ENCODE results near the gene TRMT112.
A peak's percentile ranks its signal among the peaks of the same experiment; 100 is the strongest.

Gene TRMT112

DNA sequence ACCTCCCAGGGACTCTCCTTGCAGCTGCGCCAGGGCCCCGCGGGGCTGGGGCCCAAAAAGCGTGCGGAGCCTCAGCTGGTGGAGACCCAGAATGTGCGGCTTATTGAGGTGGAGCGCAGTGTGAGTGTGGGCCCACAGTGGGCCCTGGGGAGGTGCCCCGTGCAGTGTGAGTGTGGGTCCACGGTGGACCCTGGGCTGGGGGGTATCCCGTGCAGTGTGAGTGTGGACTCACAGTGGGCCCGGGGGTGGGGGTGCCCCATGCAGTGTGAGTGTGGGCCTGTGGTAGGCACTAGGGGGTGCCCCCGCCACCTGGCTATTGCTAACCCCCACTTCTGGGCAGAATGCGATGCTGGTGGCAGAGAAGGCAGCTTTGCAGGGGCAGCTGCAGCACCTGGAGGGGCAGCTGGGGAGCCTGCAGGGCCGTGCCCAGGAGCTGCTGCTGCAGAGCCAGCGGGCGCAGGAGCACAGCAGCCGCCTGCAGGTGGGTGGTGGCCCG is 33.8 kb upstream of the TRMT112 start:
- no peak for DNase-seq (ENCODE audit: low read depth in 3 of 3)

DNA sequence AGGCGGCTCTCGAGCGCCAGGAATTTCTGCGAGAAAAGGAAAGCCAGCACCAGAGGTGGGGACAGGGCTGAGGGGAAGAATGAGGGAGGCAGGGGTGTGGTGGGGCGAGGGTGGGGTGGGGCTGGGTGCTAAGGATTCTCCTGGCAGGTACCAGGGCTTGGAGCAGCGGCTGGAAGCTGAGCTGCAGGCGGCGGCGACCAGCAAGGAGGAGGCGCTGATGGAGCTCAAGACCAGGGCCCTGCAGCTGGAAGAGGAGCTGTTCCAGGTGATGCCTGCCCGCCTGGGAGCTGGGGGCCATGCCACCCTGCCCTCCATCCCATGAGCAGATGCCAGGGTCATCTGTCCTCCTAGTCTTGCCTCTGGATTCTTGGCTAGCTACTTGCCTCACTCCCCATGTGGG is 32.0 kb upstream of the TRMT112 start:
- DNase-seq (ENCODE audit: low read depth in 3 of 3): no peak

- no peak for DNase-seq (ENCODE audit: low read depth in 3 of 3)
Measured at GRCh38 chr11:64349025-64349387, 31.6 kb upstream of the TRMT112 start.

GRCh38 chr11:64348383-64349024 is 31.1 kb upstream of the TRMT112 start:
- DNase-seq (ENCODE audit: low read depth in 3 of 3): no peak

- no peak for DNase-seq (ENCODE audit: low read depth in 3 of 3)
Measured at GRCh38 chr11:64347193-64347867, 30.0 kb upstream of the TRMT112 start.

GRCh38 chr11:64344787-64345186 is 27.4 kb upstream of the TRMT112 start:
- no peak for DNase-seq (ENCODE audit: low read depth in 3 of 3)

- DNase-seq (ENCODE audit: low read depth in 3 of 3): no peak
Measured at GRCh38 chr11:64343767-64344559, 26.6 kb upstream of the TRMT112 start.

GRCh38 chr11:64342869-64343745 is 25.7 kb upstream of the TRMT112 start:
- no peak for DNase-seq (ENCODE audit: low read depth in 3 of 3)

GRCh38 chr11:64341851-64342791 is 24.8 kb upstream of the TRMT112 start:
- peak; percentile 79 to 82 (median 80) for DNase-seq (ENCODE audit: low read depth in 3 of 3)

- DNase-seq (ENCODE audit: low read depth in 3 of 3): no peak
Measured at GRCh38 chr11:64341429-64341828, 24.1 kb upstream of the TRMT112 start.

DNA sequence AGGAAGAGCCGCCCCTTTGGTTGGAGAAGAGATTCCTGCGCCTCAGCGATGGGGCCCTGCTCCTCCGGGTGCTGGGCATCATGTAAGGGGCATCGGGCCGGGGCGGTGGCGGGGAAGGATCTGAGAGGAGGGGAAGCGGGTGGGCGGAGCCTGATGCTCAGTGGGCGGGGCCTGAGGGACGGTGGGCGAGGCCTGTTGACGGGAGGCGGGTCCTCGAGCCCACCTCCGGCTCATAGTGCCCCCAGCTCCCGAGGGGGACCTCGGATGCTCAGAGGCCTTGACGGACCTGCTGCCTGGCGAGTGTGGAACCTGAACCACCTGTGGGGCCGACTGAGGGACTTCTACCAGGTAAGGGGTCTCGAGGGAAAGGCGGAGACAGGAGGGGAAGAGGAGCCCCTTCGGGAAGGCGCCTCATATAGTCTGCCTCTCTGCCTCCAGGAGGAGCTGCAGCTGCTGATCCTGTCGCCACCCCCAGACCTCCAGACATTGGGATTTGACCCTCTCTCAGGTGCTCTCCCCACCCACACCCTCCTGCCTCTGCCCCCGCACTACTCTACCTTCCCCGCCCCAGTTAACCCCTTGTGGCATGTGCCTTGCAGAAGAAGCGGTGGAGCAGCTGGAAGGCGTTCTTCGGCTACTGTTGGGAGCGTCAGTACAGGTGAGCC is 23.4 kb upstream of the TRMT112 start:
- DNase-seq (ENCODE audit: low read depth in 3 of 3): peak; percentile 63 to 70 (median 67)

- DNase-seq (ENCODE audit: low read depth in 3 of 3): peak; percentile 59 to 74 (median 62)
Measured at GRCh38 chr11:64339754-64340408, 22.5 kb upstream of the TRMT112 start, which contains the start of gene CCDC88B. TSS of gene CCDC88B (plus strand) at chr11:64340204. CDS start at chr11:64340267, 63 bp downstream.

DNA sequence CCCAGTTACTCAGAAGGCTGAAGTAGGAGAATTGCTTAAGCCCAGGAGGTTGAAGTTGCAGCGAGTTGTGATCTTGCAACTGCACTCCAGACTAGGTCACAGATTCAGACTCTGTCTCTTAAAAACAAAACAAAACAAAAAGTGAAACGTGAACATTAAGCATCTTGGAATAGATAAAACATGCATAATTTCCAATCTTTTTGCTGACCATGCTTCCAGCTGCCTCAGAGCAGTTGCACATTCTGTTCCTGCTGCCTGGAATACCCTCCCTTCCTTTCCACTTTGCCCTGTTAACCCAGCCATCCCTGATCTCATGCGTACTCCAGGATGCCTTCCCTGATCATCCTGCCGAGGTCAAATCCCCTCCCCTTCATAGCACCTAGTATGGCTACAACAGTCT is 21.9 kb upstream of the TRMT112 start:
- DNase-seq (ENCODE audit: low read depth in 3 of 3): no peak

DNA sequence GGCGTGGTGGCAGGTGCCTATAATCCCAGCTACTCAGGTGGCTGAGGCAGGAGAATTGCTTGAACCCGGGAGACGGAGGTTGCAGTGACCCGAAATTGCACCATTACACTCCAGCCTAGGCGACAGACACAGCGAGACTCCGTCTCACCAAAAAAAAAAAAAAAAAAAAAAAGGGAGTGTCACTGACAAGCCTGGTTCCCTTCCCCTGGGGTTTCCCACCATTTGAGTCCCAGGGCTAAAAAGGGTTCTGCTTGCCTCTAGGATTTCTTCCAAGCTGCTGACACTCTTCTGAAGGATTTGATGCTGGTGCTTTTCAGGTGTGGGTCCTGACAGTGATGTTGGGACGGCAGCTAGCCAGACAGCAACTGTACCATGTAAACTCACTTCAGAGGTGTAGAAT is 21.4 kb upstream of the TRMT112 start:
- DNase-seq (ENCODE audit: low read depth in 3 of 3): no peak

DNA sequence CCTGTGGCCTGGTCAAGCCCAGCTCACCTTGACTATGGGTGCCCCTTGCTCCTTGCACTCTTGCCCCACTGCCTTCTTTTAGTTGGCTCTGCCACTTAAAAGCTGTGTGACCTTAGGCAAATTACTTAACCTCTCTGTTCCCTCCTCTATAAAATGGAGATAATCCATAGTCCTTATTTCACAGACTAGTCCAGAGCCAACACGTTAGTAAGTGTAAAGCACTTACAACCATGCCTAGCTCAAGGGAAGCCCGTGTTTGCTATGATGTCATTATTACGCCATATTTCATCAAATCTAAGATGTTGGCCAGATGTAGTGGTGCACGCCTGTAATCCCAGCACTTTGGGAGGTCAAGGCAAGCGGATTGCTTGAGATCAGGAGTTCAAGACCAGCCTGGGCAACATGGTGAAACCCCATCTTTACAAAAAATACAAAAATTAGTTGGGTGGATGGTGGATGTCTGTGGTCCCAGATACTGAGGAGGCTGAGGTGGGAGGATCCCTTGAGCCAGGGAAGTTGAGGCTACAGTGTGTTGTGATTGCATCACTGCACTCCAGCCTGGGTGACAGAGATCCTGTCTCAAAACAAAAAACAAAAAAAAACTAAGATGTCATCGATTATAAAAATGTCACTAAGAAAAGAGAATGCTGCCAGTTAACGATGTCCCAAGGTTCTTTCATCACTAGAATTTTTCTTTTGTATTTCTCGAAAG is 20.3 kb upstream of the TRMT112 start:
- DNase-seq (ENCODE audit: low read depth in 3 of 3): no peak

DNA sequence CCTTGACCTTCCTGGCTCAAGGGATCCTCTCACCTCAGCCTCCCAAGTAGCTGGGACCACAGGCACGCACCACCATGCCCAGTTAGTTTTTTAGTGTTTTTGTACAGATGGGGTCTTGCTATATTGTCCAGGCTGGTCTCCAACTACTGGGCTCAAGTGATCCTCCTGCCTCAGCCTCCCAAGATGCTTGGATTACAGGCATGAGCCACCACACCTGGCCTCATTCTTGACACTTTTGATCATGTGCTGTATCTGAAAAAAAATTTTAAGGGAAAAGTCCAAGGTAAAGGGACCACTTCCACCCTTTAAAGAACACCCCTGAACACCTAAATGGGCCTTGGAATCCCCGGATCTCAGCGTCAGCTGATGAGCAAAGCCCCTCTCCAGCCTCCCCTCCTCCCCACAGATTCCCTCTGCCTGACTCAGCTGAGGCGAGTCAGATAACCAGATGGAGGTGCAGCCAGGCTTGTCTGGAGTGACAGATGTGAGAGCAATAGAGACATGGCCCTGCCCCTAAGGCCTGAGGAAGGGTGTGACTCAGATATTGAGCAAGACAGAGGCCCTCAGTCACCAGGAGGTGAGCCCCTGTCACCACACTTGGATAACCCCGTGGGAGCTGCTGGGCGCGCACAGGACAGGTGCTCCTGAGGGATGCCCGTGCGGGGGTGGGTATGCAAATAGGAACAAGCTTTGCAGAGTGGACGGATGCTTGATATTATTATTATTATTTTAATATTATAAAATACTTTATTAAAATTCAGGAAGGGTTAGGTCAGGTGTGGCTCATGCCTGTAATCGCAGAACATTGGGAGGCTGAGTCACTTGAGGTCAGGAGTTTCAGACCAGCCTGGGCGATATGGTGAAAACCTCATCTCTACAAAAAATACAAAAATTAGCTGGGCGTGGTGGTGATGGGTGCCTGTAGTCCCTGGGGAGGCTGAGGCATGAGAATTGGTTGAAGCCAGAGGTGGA is 17.7 kb upstream of the TRMT112 start:
- DNase-seq (ENCODE audit: low read depth in 3 of 3): no peak

DNA sequence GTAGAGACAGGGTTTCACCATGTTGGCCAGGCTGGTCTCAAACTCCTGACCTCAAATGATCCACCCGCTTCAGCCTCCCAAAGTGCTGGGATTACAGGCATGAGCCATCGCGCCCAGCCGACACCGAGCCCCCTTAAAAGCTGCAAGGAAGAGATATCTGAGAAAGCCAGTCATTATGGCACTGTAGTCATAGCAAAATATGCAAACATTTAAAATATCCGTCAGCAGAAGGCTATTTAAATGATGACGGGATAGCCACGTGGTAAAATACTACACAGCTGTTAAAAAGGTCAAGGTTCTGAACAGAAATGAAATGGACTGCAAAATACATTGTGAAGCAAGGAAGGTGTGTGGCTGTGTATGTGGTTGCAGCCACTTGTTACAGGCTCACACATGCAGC is 16.2 kb upstream of the TRMT112 start:
- DNase-seq (ENCODE audit: low read depth in 3 of 3): no peak
